ENCODE measurements around the gene ARMC12. TPM values are rescaled to one million over a fixed set of nuclear protein-coding genes. Genes with fewer than 3 reads are reported as not detected.
"Not testable (repeated sequence)": the region's sequence is repeated elsewhere in the genome, so short reads cannot be mapped to it uniquely, and the experiment has no call there.

The ARMC12 gene
- total RNA-seq, 1 experiment from 2014 or later = not detected

- in situ Hi-C loops (cut with HindIII; ENCODE audit: low sequenced_read_pairs) = no loop called here
- peak; percentile 87 for DNase-seq (ENCODE audit: low spot score)
Measured at GRCh38 chr6:35731414-35731735, 5.5 kb upstream of the ARMC12 start.

GRCh38 chr6:35731736-35732532, 4.9 kb upstream of the ARMC12 start:
- peak; percentile 84 for DNase-seq (ENCODE audit: low spot score)
- in situ Hi-C loops (cut with HindIII; ENCODE audit: low sequenced_read_pairs) = no loop called here

- in situ Hi-C loops (cut with HindIII; ENCODE audit: low sequenced_read_pairs) = no loop called here
Measured at GRCh38 chr6:35733633-35734032, 3.2 kb upstream of the ARMC12 start.

GRCh38 chr6:35734319-35734718, 2.5 kb upstream of the ARMC12 start:
- in situ Hi-C loops (cut with HindIII; ENCODE audit: low sequenced_read_pairs); DNase-seq (ENCODE audit: low spot score): not testable (repeated sequence)

More at GRCh38 chr6:35733633-35734032, 3.2 kb upstream of the ARMC12 start:
- DNase-seq (ENCODE audit: low spot score) = no peak

- in situ Hi-C loops (cut with HindIII; ENCODE audit: low sequenced_read_pairs) = no loop called here
- DNase-seq (ENCODE audit: low spot score) = no peak
Measured at GRCh38 chr6:35735452-35735851, 1.4 kb upstream of the ARMC12 start.

DNA sequence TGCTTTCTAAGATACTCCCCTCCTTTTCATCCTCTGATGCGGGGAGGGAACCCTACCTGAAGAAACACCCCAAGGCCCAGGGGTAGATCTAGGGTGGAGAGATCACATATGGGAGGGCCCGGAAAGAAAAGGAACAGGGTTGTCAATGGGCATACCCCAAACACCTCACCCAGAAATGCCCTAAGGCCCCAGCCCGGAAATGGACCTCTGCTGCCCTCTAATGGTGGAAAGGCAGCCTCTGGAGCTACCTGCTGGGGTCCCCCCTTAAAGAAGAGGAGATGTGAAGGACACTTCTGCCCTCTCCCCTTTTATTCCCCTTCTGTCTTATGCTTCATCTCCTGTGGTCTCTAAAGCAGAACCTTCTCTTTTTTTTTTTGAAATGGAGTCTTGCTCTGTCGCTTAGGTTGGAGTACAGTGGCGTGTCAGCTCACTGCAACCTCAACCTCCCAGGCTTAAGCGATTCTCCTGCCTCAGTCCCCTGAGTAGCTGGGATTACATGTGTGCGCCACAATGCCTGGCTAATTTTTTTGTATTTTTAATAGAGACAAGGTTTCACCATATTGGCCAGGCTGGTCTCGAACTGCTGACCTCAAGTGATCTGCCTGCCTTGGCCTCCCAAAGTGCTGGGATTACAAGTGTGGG, 458 bp upstream of the ARMC12 start:
- in situ Hi-C loops (cut with HindIII; ENCODE audit: low sequenced_read_pairs) = no loop called here
- peak; percentile 69 for DNase-seq (ENCODE audit: low spot score)

DNA sequence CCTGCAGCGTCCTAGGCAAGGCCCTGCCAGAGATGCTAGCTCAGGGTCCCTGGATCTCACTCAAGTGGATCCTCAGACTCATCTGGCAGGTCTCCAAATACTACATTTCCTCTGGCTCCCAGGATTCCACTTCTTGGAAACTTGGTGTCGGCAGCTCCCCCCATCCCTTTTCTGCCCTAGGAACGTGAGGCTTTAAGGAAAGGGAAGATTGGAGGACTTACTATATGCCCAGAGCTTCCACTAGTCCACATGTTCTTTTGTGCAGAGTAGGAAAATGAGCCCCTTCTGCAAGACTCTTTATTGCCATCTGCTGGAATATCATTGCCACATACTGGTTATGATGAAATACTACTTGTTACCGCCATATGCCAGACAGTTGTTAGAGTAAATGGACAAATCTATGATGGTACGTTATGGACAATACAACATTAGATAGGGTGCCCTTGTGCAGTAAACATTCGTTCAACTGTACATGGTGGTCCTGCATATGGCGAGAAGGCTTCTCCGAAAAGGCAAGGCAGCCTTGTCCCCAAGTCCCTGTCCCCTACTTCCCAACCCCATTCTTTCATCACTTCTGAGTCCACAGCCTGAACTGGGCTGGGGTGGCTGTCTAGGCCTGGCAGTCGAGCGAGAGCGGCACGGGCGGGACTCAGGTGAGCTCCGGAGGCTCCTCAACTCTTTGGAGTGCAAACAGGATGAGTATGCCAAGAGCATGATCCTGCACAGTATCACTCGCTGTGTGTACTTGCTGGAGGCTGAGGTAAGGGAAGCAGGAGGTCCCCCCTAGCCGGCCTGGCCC, 780 bp downstream of the ARMC12 start:
- in situ Hi-C loops (cut with HindIII; ENCODE audit: low sequenced_read_pairs) = no loop called here
- DNase-seq (ENCODE audit: low spot score) = peak; percentile 85

- no peak for DNase-seq (ENCODE audit: low spot score)
- in situ Hi-C loops (cut with HindIII; ENCODE audit: low sequenced_read_pairs) = no loop called here
Measured at GRCh38 chr6:35739645-35740524, 3.1 kb downstream of the ARMC12 start.

- in situ Hi-C loops (cut with HindIII; ENCODE audit: low sequenced_read_pairs) = no loop called here
- DNase-seq (ENCODE audit: low spot score) = no peak
Measured at GRCh38 chr6:35742842-35743241, 6.0 kb downstream of the ARMC12 start.

- in situ Hi-C loops (cut with HindIII; ENCODE audit: low sequenced_read_pairs) = no loop called here
- DNase-seq (ENCODE audit: low spot score) = no peak
Measured at GRCh38 chr6:35745509-35745908, 8.7 kb downstream of the ARMC12 start.

- DNase-seq (ENCODE audit: low spot score) = no peak
- in situ Hi-C loops (cut with HindIII; ENCODE audit: low sequenced_read_pairs) = no loop called here
Measured at GRCh38 chr6:35746516-35746915, 9.7 kb downstream of the ARMC12 start.

DNA sequence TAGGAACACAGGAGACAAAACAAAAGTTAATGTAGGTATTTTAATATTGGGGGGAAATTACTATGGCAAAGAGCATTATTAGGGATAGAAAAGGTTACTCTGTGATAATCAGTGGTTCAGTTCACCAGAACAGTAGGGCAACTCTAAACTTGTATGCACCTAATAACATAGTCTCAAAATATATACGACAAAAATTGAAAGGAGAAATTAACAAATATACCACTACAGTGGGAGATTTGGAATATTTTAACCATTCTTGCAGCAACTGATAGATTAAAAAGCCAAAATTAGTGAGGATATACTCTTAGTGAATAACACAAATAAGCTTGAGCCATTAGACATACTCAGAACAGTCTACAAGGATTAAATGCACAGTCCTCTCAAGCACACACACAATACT, 11.0 kb downstream of the ARMC12 start:
- no peak for DNase-seq (ENCODE audit: low spot score)
- in situ Hi-C loops (cut with HindIII; ENCODE audit: low sequenced_read_pairs) = no loop called here

DNA sequence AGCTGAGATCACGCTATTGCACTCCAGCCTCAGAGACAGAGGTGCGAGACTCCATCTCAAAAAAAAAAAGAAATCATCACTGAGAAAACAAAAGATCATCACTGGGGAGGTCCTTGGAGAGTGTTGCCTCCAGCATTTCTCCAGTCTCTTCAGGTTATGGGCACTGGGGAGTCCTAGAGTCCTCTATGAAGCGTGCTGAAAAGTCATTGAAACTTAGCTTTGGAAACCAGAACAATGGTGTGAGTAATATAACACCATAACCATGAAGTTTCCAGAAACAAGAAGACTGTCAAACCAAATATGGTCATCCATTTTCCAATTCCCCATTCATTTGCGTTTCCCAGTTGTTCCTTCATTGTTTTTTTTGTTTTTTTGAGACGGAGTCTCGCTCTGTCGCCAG, 13.7 kb downstream of the ARMC12 start:
- in situ Hi-C loops (cut with HindIII; ENCODE audit: low sequenced_read_pairs) = no loop called here
- DNase-seq (ENCODE audit: low spot score) = no peak

GRCh38 chr6:35751594-35751993, 14.8 kb downstream of the ARMC12 start:
- in situ Hi-C loops (cut with HindIII; ENCODE audit: low sequenced_read_pairs) = no loop called here
- DNase-seq (ENCODE audit: low spot score) = no peak

GRCh38 chr6:35752330-35752729, 15.5 kb downstream of the ARMC12 start:
- no peak for DNase-seq (ENCODE audit: low spot score)
- in situ Hi-C loops (cut with HindIII; ENCODE audit: low sequenced_read_pairs) = no loop called here

- DNase-seq (ENCODE audit: low spot score) = no peak
- in situ Hi-C loops (cut with HindIII; ENCODE audit: low sequenced_read_pairs) = no loop called here
Measured at GRCh38 chr6:35754452-35755277, 17.8 kb downstream of the ARMC12 start.

DNA sequence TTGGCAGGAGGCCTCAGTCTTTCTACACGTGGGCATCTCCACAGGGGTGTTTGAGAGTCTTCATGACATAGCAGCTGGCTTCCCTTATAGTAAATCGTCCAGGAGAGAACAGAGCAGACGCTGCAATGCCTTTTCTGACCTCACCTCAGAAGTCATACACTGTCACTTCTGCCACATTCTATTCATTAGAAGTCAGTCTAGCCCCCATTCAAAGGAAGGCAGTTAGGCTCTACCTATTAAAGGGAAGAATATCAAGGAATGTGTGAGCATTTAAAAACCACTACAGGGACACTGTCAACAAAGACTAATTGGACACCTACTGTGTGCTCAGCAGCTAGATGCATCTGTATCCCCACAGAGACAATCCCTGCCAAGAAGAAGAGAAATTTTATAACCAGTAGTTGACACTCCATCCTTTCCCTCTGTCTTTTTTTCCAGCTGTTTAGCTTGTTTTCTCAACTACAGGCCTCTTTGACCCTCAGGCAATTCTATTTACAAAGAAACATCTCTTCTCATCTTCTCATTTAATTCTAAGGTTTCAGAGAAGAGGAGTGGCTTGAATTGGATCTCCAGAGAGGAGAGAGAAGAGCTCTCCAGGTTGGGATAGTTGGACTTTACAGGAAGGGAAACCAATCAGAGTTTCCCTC, 18.6 kb downstream of the ARMC12 start:
- DNase-seq (ENCODE audit: low spot score) = no peak
- in situ Hi-C loops (cut with HindIII; ENCODE audit: low sequenced_read_pairs) = no loop called here

Measured in G401 (cell line).